Measurements from ENCODE around the gene ZNF217.
"Not testable (repeated sequence)": the region's sequence is repeated elsewhere in the genome, so short reads cannot be mapped to it uniquely, and the experiment has no call there.

ZNF217 gene

GRCh38 chr20:53565254-53565653 is 28.4 kb downstream of the ZNF217 start:
- H3K4me3 ChIP-seq (ENCODE audit: control insufficient read depth, low read depth, low read length): no peak overlapping the region
- no peak for DNase-seq (ENCODE audit: low read depth)
- no peak for TF ChIP-seq CTCF (conservative IDR thresholded peaks at IDR 0.05; ENCODE audit: control insufficient read depth, insufficient read depth, low read depth, low read length)

GRCh38 chr20:53562104-53562764 is 31.4 kb downstream of the ZNF217 start:
- not testable (repeated sequence) for DNase-seq (ENCODE audit: low read depth)

GRCh38 chr20:53561505-53561904 is 32.1 kb downstream of the ZNF217 start:
- no peak for TF ChIP-seq CTCF (conservative IDR thresholded peaks at IDR 0.05; ENCODE audit: control insufficient read depth, insufficient read depth, low read depth, low read length)
- no peak overlapping the region for H3K4me3 ChIP-seq (ENCODE audit: control insufficient read depth, low read depth, low read length)
- no peak for DNase-seq (ENCODE audit: low read depth)

More at GRCh38 chr20:53562104-53562764, 31.4 kb downstream of the ZNF217 start:
- H3K4me3 ChIP-seq (ENCODE audit: control insufficient read depth, low read depth, low read length): not testable (repeated sequence)

- TF ChIP-seq CTCF (conservative IDR thresholded peaks at IDR 0.05; ENCODE audit: control insufficient read depth, insufficient read depth, low read depth, low read length): no peak
- peak; percentile 87 for DNase-seq (ENCODE audit: low read depth)
- no peak overlapping the region for H3K4me3 ChIP-seq (ENCODE audit: control insufficient read depth, low read depth, low read length)
These were observed 33.8 kb downstream of the ZNF217 start for GRCh38 chr20:53559816-53560215.

GRCh38 chr20:53557130-53557529 is 36.5 kb downstream of the ZNF217 start:
- no peak for DNase-seq (ENCODE audit: low read depth)
- TF ChIP-seq CTCF (conservative IDR thresholded peaks at IDR 0.05; ENCODE audit: control insufficient read depth, insufficient read depth, low read depth, low read length): no peak
- no peak overlapping the region for H3K4me3 ChIP-seq (ENCODE audit: control insufficient read depth, low read depth, low read length)

- DNase-seq (ENCODE audit: low read depth): no peak
- TF ChIP-seq CTCF (conservative IDR thresholded peaks at IDR 0.05; ENCODE audit: control insufficient read depth, insufficient read depth, low read depth, low read length): no peak
- H3K4me3 ChIP-seq (ENCODE audit: control insufficient read depth, low read depth, low read length): no peak overlapping the region
These were observed 37.3 kb downstream of the ZNF217 start for GRCh38 chr20:53556267-53556897.

GRCh38 chr20:53555816-53556215 is 37.8 kb downstream of the ZNF217 start:
- TF ChIP-seq CTCF (conservative IDR thresholded peaks at IDR 0.05; ENCODE audit: control insufficient read depth, insufficient read depth, low read depth, low read length): no peak
- no peak for DNase-seq (ENCODE audit: low read depth)
- H3K4me3 ChIP-seq (ENCODE audit: control insufficient read depth, low read depth, low read length): no peak overlapping the region

Data from fibroblast of mammary gland (primary cell).